Left lung (tissue), 10 donors: ENCODE data around the gene PRKG1. TPM values are rescaled to one million over a fixed set of nuclear protein-coding genes. Genes with fewer than 3 reads are reported as not detected.
A peak's percentile ranks its signal among the peaks of the same experiment; 100 is the strongest.

Experiments used
- ATAC-seq: fragments of 200-7000 bp; cut with Tn5 transposase; one replicate; pipeline ENCODE4 v1.9.1; 2020; ENCODE audit warnings: moderate library complexity
- DNase-seq, 4 donors: peaks; one replicate each; pipeline ENCODE4 v3.0.0-alpha.2; 2013 to 2020
- H3K27ac ChIP-seq, 2 donors: fragments of 200-600 bp; sonication (generic) in 1 of 2; one replicate each; pipeline versions ENCODE4 v1.5.0 to v1.8.0; 2020 to 2021
- H3K27me3 ChIP-seq, 2 donors: fragments of 200-600 bp; sonication (generic) in 1 of 2; one replicate each; pipeline versions ENCODE4 v1.5.0 to v1.8.0; 2020 to 2021
- H3K36me3 ChIP-seq, 2 donors: fragments of 200-600 bp; sonication (generic) in 1 of 2; one replicate each; pipeline versions ENCODE4 v1.5.0 to v1.8.0; 2020 to 2021
- H3K4me1 ChIP-seq, 2 donors: fragments of 200-600 bp; one replicate each; pipeline ENCODE4 v1.8.0; 2021
- H3K4me3 ChIP-seq, 2 donors: fragments of 200-600 bp; sonication (generic) in 1 of 2; one replicate each; pipeline versions ENCODE4 v1.5.0 to v1.8.0; 2020 to 2021; ENCODE audit warnings: mild to moderate bottlenecking in 1 of 2
- H3K9me3 ChIP-seq, 2 donors: fragments of 200-600 bp; sonication (generic) in 1 of 2; one replicate each; pipeline versions ENCODE4 v1.5.0 to v1.8.0; 2020 to 2021
- CTCF ChIP-seq, 2 donors: fragments of 200-600 bp; sonication (generic) in 1 of 2; IDR thresholded peaks; one replicate each; pipeline versions ENCODE4 v1.5.0 to v1.8.0; 2021; ENCODE audit warnings: antibody characterized with exemption in 2 of 2
- intact Hi-C, 2 donors: fragments of 100-400 bp; cut with DNase I; formaldehyde crosslinking; loops; one replicate each; pipeline versions ENCODE4 v1.11.2 to v1.14.2; 2022
- polyA plus RNA-seq, 6 donors: library from polyadenylated mRNA; unstranded; fragments of 120-200 nt; gene quantifications; one replicate each; pipeline ENCODE4 v1.2.1, GENCODE V29; 2013; ENCODE audit not compliant: insufficient read length in 6 of 6
- total RNA-seq, 2 donors: library from RNA; stranded (reverse); fragmentation: NEBNext Ultra II Directional; extraction: Animal tissue kit (Norgen Biotek cat#: 25700); gene quantifications; one replicate each; pipeline ENCODE4 v1.2.1, GENCODE V29; 2021
- donor health status: DM: no; HTN: yes; CAD: no.
- donor health status: DM: no; HTN: no; CAD: no.

Gene PRKG1
- total and polyA plus RNA-seq, 8 donors = 15.6 to 29.0 (median 17.8) TPM

- no peak overlapping the region for H3K4me3 ChIP-seq
- no peaks in the 10 kb centered on the region for H3K27me3 ChIP-seq
- H3K4me1 ChIP-seq = no peaks in the 10 kb centered on the region
- ATAC-seq (peak; percentile 54), DNase-seq (no peak)
- no peaks in the 10 kb centered on the region for H3K36me3 ChIP-seq
- no peak overlapping the region for H3K27ac ChIP-seq
- intact Hi-C loops = no loop called here
- no peaks in the 10 kb centered on the region for H3K9me3 ChIP-seq
- no peak for TF ChIP-seq CTCF (IDR thresholded peaks at IDR 0.05)
Measured at GRCh38 chr10:52283174-52283573, 1208.9 kb downstream of the PRKG1 start.

- ATAC-seq (no peak), DNase-seq (no peak)
- Histone ChIP-seq H3K27ac (no peak overlapping the region), H3K9me3 (no peaks in the 10 kb centered on the region), H3K4me3 (no peak overlapping the region), H3K36me3 (no peaks in the 10 kb centered on the region), H3K27me3 (no peaks in the 10 kb centered on the region), H3K4me1 (no peaks in the 10 kb centered on the region)
- TF ChIP-seq CTCF (IDR thresholded peaks at IDR 0.05) = no peak
- intact Hi-C loops = no loop called here
Measured at GRCh38 chr10:52284416-52285013, 1210.2 kb downstream of the PRKG1 start.

GRCh38 chr10:52287866-52288265 lies 1213.6 kb downstream of the PRKG1 start:
- ATAC-seq (no peak), DNase-seq (no peak)
- Histone ChIP-seq H3K9me3 (no peaks in the 10 kb centered on the region), H3K36me3 (no peaks in the 10 kb centered on the region), H3K27me3 (no peaks in the 10 kb centered on the region), H3K27ac (no peak overlapping the region), H3K4me1 (no peaks in the 10 kb centered on the region), H3K4me3 (no peak overlapping the region)
- intact Hi-C loops = no loop called here
- no peak for TF ChIP-seq CTCF (IDR thresholded peaks at IDR 0.05)

- Histone ChIP-seq H3K27ac (no peak overlapping the region), H3K36me3 (no peaks in the 10 kb centered on the region), H3K4me1 (no peaks in the 10 kb centered on the region), H3K4me3 (no peak overlapping the region), H3K27me3 (no peaks in the 10 kb centered on the region), H3K9me3 (peaks cover 0 to 3% of the 10 kb centered on the region in 2 donors)
- ATAC-seq (no peak), DNase-seq (no peak)
- TF ChIP-seq CTCF (IDR thresholded peaks at IDR 0.05) = no peak
- intact Hi-C loops = no loop called here
Measured at GRCh38 chr10:52297747-52298146, 1223.5 kb downstream of the PRKG1 start.

GRCh38 chr10:52300599-52301277 lies 1226.5 kb downstream of the PRKG1 start:
- Histone ChIP-seq H3K27ac (no peak overlapping the region), H3K9me3 (peaks cover 0 to 3% of the 10 kb centered on the region in 2 donors), H3K4me1 (no peaks in the 10 kb centered on the region), H3K4me3 (no peak overlapping the region), H3K27me3 (no peaks in the 10 kb centered on the region), H3K36me3 (no peaks in the 10 kb centered on the region)
- DNase-seq (no peak), ATAC-seq (no peak)
- intact Hi-C loops = no loop called here
- TF ChIP-seq CTCF (IDR thresholded peaks at IDR 0.05) = no peak
